H1 (cell line): ENCODE data around the gene RBM4B. TPM values are rescaled to one million over a fixed set of nuclear protein-coding genes. Genes with fewer than 3 reads are reported as not detected.

Experiments
- CTCF ChIA-PET: fragments of 300-600 bp; sonication (Branson Sonifier 250); formaldehyde crosslinking; loops from one replicate; lab custom pipeline; 2021; ENCODE audit not compliant: partially characterized antibody; lab: Charles Lee
- POLR2A ChIA-PET: fragments of 300-600 bp; sonication (Branson Sonifier 250); formaldehyde crosslinking; loops from one replicate; lab custom pipeline; 2021; ENCODE audit warnings: inconsistent platforms; ENCODE audit not compliant: partially characterized antibody; lab: Charles Lee
- DNase-seq, 2 experiments: peaks; one replicate each; pipeline versions ENCODE4 v3.0.0 to v3.0.0-alpha.2; 2010 to 2022; ENCODE audit warnings: low spot score in 2 of 2, low read depth in 1 of 2, mixed read lengths in 1 of 2
- FAIRE-seq: peaks from 2 replicates; lab custom pipeline; 2011; peaks lifted over from hg19 to GRCh38; lab: Jason Lieb, UNC
- H2AFZ ChIP-seq: 2 replicates; pipeline ENCODE4 v1.8.1; 2012; ENCODE audit warnings: low read length, inconsistent platforms
- H2AK5ac ChIP-seq: 2 replicates; pipeline ENCODE4 v1.6.1; 2013; ENCODE audit warnings: low read depth, low read length
- H2BK120ac ChIP-seq: replicated peaks from 2 replicates; pipeline ENCODE3; 2013; ENCODE audit warnings: low read depth, low read length, inconsistent platforms
- H2BK12ac ChIP-seq: 2 replicates; pipeline ENCODE4 v1.6.1; 2013; ENCODE audit warnings: low read depth, low read length
- H2BK15ac ChIP-seq: 2 replicates; pipeline ENCODE4 v1.6.1; 2013; ENCODE audit warnings: low read length
- H2BK20ac ChIP-seq: 2 replicates; pipeline ENCODE4 v1.6.1; 2013; ENCODE audit warnings: low read length
- H2BK5ac ChIP-seq: 2 replicates; pipeline ENCODE4 v1.6.1; 2013; ENCODE audit warnings: low read depth, low read length
- H3K14ac ChIP-seq: 2 replicates; pipeline ENCODE4 v1.6.1; 2013; ENCODE audit warnings: inconsistent platforms; ENCODE audit not compliant: insufficient read length
- H3K18ac ChIP-seq: 2 replicates; pipeline ENCODE4 v1.6.1; 2013; ENCODE audit warnings: low read length; ENCODE audit errors: extremely low read depth
- H3K23ac ChIP-seq: 2 replicates; pipeline ENCODE4 v1.6.1; 2013; ENCODE audit warnings: inconsistent platforms; ENCODE audit not compliant: insufficient read length
- H3K23me2 ChIP-seq: 2 replicates; pipeline ENCODE4 v1.6.1; 2013; ENCODE audit warnings: low read depth, low read length
- H3K27ac ChIP-seq: 2 replicates; pipeline ENCODE4 v1.6.1; 2011; ENCODE audit warnings: low read depth, low read length, inconsistent platforms
- H3K27me3 ChIP-seq, 4 experiments: replicated peaks in 1 of 4; 1 replicate in 1 of 4; 2 replicates in 3 of 4; pipeline versions ENCODE4 v1.6.1 to v1.8.1; 2011 to 2013; ENCODE audit warnings: low read length in 3 of 4, mild to moderate bottlenecking in 3 of 4, inconsistent platforms in 2 of 4, mixed read lengths in 2 of 4, moderate library complexity in 1 of 4; ENCODE audit not compliant: control insufficient read depth in 3 of 4, insufficient read depth in 3 of 4; ENCODE audit errors: extremely low read depth in 1 of 4
- H3K36me3 ChIP-seq, 4 experiments: 2 replicates each; pipeline versions ENCODE4 v1.6.1 to v1.8.1; 2011 to 2013; ENCODE audit warnings: mild to moderate bottlenecking in 4 of 4, low read length in 3 of 4, moderate library complexity in 2 of 4, control low read depth in 1 of 4, inconsistent platforms in 1 of 4; ENCODE audit not compliant: insufficient read depth in 4 of 4, control insufficient read depth in 2 of 4
- H3K4ac ChIP-seq: replicated peaks from 2 replicates; pipeline ENCODE3; 2013; ENCODE audit warnings: low read length, low read depth, mixed read lengths, inconsistent platforms; ENCODE audit not compliant: insufficient read length
- H3K4me1 ChIP-seq, 4 experiments: replicated peaks in 1 of 4; 1 replicate in 1 of 4; 2 replicates in 3 of 4; pipeline versions ENCODE4 v1.6.1 to v1.8.1; 2011 to 2013; ENCODE audit warnings: low read length in 3 of 4, inconsistent platforms in 2 of 4, mixed read lengths in 1 of 4; ENCODE audit not compliant: insufficient read depth in 4 of 4, control insufficient read depth in 3 of 4
- H3K4me2 ChIP-seq, 2 experiments: 2 replicates each; pipeline versions ENCODE4 v1.6.1 to v1.8.1; 2011 to 2013; ENCODE audit warnings: low read depth in 2 of 2, low read length in 2 of 2, control low read depth in 1 of 2, inconsistent platforms in 1 of 2, mild to moderate bottlenecking in 1 of 2; ENCODE audit not compliant: insufficient read depth in 1 of 2
- H3K4me3 ChIP-seq, 4 experiments: fragments of 200-600, 300-600 bp in 1 of 4; sonication (generic), shearing (Covaris generic), sonication (Bioruptor Twin) in 1 of 4; 2 replicates each; pipeline versions ENCODE4 v1.5.1 to v1.8.1; 2011 to 2016; ENCODE audit warnings: low read length in 4 of 4, low read depth in 3 of 4, control low read depth in 2 of 4, inconsistent platforms in 2 of 4, mild to moderate bottlenecking in 2 of 4, mixed read lengths in 1 of 4, moderate library complexity in 1 of 4; ENCODE audit not compliant: insufficient read depth in 2 of 4; ENCODE audit errors: extremely low read depth in 1 of 4
- H3K56ac ChIP-seq: replicated peaks from 2 replicates; pipeline ENCODE3; 2013; ENCODE audit warnings: low read depth, mild to moderate bottlenecking, mixed read lengths, low read length, inconsistent platforms; ENCODE audit not compliant: insufficient read length
- H3K79me1 ChIP-seq: 2 replicates; pipeline ENCODE4 v1.6.1; 2013; ENCODE audit warnings: low read depth, low read length, control low read depth
- H3K79me2 ChIP-seq, 2 experiments: 2 replicates each; pipeline versions ENCODE4 v1.6.1 to v1.8.1; 2012 to 2013; ENCODE audit warnings: low read length in 2 of 2, mild to moderate bottlenecking in 2 of 2, inconsistent platforms in 1 of 2; ENCODE audit not compliant: insufficient read depth in 2 of 2, control insufficient read depth in 1 of 2
- H3K9ac ChIP-seq, 4 experiments: replicated peaks in 1 of 4; 1 replicate in 1 of 4; 2 replicates in 3 of 4; pipeline versions ENCODE4 v1.6.1 to v1.8.1; 2011 to 2013; ENCODE audit warnings: low read depth in 3 of 4, low read length in 3 of 4, control low read depth in 2 of 4, mild to moderate bottlenecking in 2 of 4, moderate library complexity in 2 of 4, inconsistent platforms in 1 of 4; ENCODE audit errors: extremely low read depth in 1 of 4
- H3K9me3 ChIP-seq, 2 experiments: 2 replicates each; pipeline versions ENCODE4 v1.6.1 to v1.8.1; 2012 to 2013; ENCODE audit warnings: mild to moderate bottlenecking in 2 of 2, moderate library complexity in 2 of 2, control low read depth in 1 of 2, inconsistent platforms in 1 of 2, low read depth in 1 of 2, low read length in 1 of 2, mixed read lengths in 1 of 2; ENCODE audit not compliant: insufficient read depth in 2 of 2
- H4K20me1 ChIP-seq, 2 experiments: replicated peaks in 1 of 2; 2 replicates each; pipeline versions ENCODE3 to v1.8.1; 2011 to 2013; ENCODE audit warnings: inconsistent platforms in 2 of 2, low read length in 2 of 2, mild to moderate bottlenecking in 1 of 2; ENCODE audit not compliant: insufficient read depth in 2 of 2, control insufficient read depth in 1 of 2
- H4K5ac ChIP-seq: 2 replicates; pipeline ENCODE4 v1.6.1; 2013; ENCODE audit warnings: low read length, low read depth, mixed read lengths, inconsistent platforms; ENCODE audit not compliant: insufficient read length
- H4K8ac ChIP-seq: 2 replicates; pipeline ENCODE4 v1.8.0; 2013; ENCODE audit warnings: mild to moderate bottlenecking, moderate library complexity, low read length, inconsistent platforms; ENCODE audit not compliant: insufficient read depth; ENCODE audit errors: extremely low read depth
- H4K91ac ChIP-seq: replicated peaks from 2 replicates; pipeline ENCODE3; 2013; ENCODE audit warnings: low read length, mixed read lengths, inconsistent platforms; ENCODE audit not compliant: insufficient read length
- ASH2L ChIP-seq: fragments of 200-600, 300-600 bp; sonication (generic); IDR thresholded peaks from one replicate; pipeline ENCODE4 v1.7.1; 2017; ENCODE audit warnings: low read length
- ATF2 ChIP-seq: IDR thresholded peaks from 2 replicates; pipeline ENCODE4 v1.6.1; 2012; ENCODE audit warnings: low read length, inconsistent platforms
- CBX8 ChIP-seq: fragments of 300-800, 300-1000 bp; sonication (generic); IDR thresholded peaks from 2 replicates; pipeline ENCODE4 v1.7.1; 2016; ENCODE audit warnings: low read depth, low read length, borderline replicate concordance
- RFX5 ChIP-seq: IDR thresholded peaks from 2 replicates; pipeline ENCODE4 v1.6.1; 2011; ENCODE audit warnings: low read depth, low read length, improper control_type of control experiment, borderline replicate concordance
- SUZ12 ChIP-seq: fragments of 200-600 bp; sonication (generic); IDR thresholded peaks from 2 replicates; pipeline ENCODE4 v1.6.1; 2012; ENCODE audit warnings: mild to moderate bottlenecking, inconsistent platforms, low read length, moderate library complexity, mixed read lengths
- TBP ChIP-seq: IDR thresholded peaks from 2 replicates; pipeline ENCODE4 v1.6.1; 2011; ENCODE audit warnings: low read depth, low read length, improper control_type of control experiment
- WGBS, 2 experiments: shearing (Covaris generic) in 1 of 2; methylation state at CpG; one replicate each; pipeline versions ENCODE4 v1.1.6 to v1.1.7; 2013 to 2015; ENCODE audit warnings: low lambda C conversion rate in 2 of 2, mixed read lengths in 2 of 2, inconsistent platforms in 1 of 2, low coverage in 1 of 2, missing lambda C conversion rate in 1 of 2; ENCODE audit not compliant: insufficient replicate concordance in 2 of 2, insufficient coverage in 1 of 2, insufficient read length in 1 of 2; ENCODE audit errors: extremely low coverage in 1 of 2, missing lambda C conversion rate in 1 of 2; 5-methylcytosine and 5-hydroxymethylcytosine counted together
- polyA plus RNA-seq, 7 experiments: library from polyadenylated mRNA; depleted of rRNA in 3 of 7; stranded (reverse) in 5 of 7; unstranded in 2 of 7; fragments of >200 nt in 5 of 7; fragments of 200-250 nt in 2 of 7; gene quantifications; 1 replicate in 5 of 7; 2 replicates in 1 of 7; 4 replicates in 1 of 7; pipeline versions ENCODE4 v1.2.1 to v1.2.3, GENCODE V29; 2011 to 2013; ENCODE audit warnings: missing spikeins in 2 of 7, mixed read lengths in 2 of 7
- total RNA-seq: library from RNA; stranded (reverse); fragmentation: NEBNext Ultra II Directional; extraction: Animal tissue kit (Norgen Biotek cat#: 25700); gene quantifications from 2 replicates; pipeline ENCODE4 v1.2.1, GENCODE V29; 2021

RBM4B gene
- total and polyA plus RNA-seq, 2 of the 8 experiments (the other 6 are each of a cell fraction or from before 2014, with no cell fraction given), result 27.5 to 30.5 TPM

- no peak for FAIRE-seq
Observed at GRCh38 chr11:66663741-66664296, 13.9 kb downstream of the RBM4B start.

More at GRCh38 chr11:66663741-66664296, 13.9 kb downstream of the RBM4B start:
- Histone ChIP-seq H2BK20ac (no peak overlapping the region), H4K8ac (no peak overlapping the region), H4K91ac (no peak overlapping the region), H2BK5ac (no peak overlapping the region), H3K18ac (no peak overlapping the region), H2BK15ac (no peak overlapping the region), H2BK12ac (no peak overlapping the region), H3K4me2 (no peak overlapping the region), H3K79me2 (peaks cover 0 to 34% of the 10 kb centered on the region in 2 experiments; a peak in 2 of 4 replicates), H3K23ac (no peak overlapping the region), H3K9ac (no peak overlapping the region), H3K9me3 (no peaks in the 10 kb centered on the region), H3K4me1 (no peaks in the 10 kb centered on the region), H3K4ac (no peak overlapping the region), H3K36me3 (peaks cover 15 to 56% (median 24%) of the 10 kb centered on the region in 4 experiments), H2AFZ (no peak overlapping the region), H3K23me2 (no peaks in the 10 kb centered on the region), H2AK5ac (no peak overlapping the region), H3K4me3 (no peak overlapping the region), H2BK120ac (no peak overlapping the region), H4K5ac (no peak overlapping the region), H3K79me1 (peaks cover 4% of the 10 kb centered on the region), H3K56ac (no peak overlapping the region), H4K20me1 (peaks cover 0 to 8% of the 10 kb centered on the region in 2 experiments), H3K27ac (no peak overlapping the region), H3K27me3 (no peaks in the 10 kb centered on the region), H3K14ac (no peak overlapping the region)
- TF ChIP-seq CBX8 (no peak), TBP (no peak), ATF2 (no peak), SUZ12 (no peak), ASH2L (no peak), RFX5 (no peak)
- CTCF ChIA-PET, result interaction anchor here (0.6 to 1.4 kb wide), 2 partner anchors 73 to 173 kb away, joined by 3 to 4 read pairs; no protein-coding TSS in a partner anchor
- no peak for DNase-seq
- 86% methylated on average over 1 of the region's 1 CpG; no CpG with 5 or more reads in 1 of the 2 experiments for WGBS, 2 experiments
- POLR2A ChIA-PET, result interaction anchor here (1.1 to 66.2 kb wide), 6 partner anchors 9 to 43 kb away, joined by 3 to 2165 read pairs (median 15); partner anchors contain the start of genes CCDC87, CCS, RBM14 and RBM4
